ENCODE results near the gene LYPD8. TPM values are rescaled to one million over a fixed set of nuclear protein-coding genes. Genes with fewer than 3 reads are reported as not detected.
"Not testable (repeated sequence)": the region's sequence is repeated elsewhere in the genome, so short reads cannot be mapped to it uniquely, and the experiment has no call there.

The LYPD8 gene
- total and polyA plus RNA-seq, 12 donors, result not detected

DNA sequence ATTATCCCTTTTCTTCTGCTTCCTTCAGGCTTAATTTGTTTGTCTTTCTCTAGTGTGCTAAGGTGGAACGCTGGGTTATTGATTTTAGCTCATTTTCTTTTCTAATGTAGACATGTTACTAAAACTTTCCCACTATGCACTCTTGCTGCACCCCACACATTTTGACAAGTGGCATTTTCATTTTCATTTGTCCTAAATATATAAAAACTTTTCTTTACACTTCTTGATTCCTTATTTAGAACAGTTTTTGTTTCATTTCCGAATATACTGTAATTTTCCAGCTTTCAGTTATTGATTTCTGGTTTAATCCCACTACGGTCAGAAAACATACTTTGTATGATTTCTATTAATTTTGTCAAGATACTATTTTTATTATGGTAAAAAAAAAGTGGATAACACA is 44.9 kb upstream of the LYPD8 start:
- ATAC-seq, result no peak
- 69 to 82% methylated on average over 3 of the region's 3 CpGs for WGBS, 2 donors
- Histone ChIP-seq H3K36me3 (no peaks in the 10 kb centered on the region), H3K27me3 (peaks cover 0 to 23% (median 0%) of the 10 kb centered on the region in 7 donors), H3K9me3 (peaks cover 0 to 8% (median 3%) of the 10 kb centered on the region in 11 donors), H3K27ac (no peak overlapping the region), H3K4me1 (peaks cover 0 to 18% (median 3%) of the 10 kb centered on the region in 9 donors), H3K4me3 (no peak overlapping the region)
- intact Hi-C loops (cut with DNase I), result no loop called here
- no peak for DNase-seq
- TF ChIP-seq CTCF (IDR thresholded peaks at IDR 0.05), result no peak

GRCh38 chr1:248798791-248799190 is 43.2 kb upstream of the LYPD8 start:
- Histone ChIP-seq H3K4me1 (peaks cover 0 to under 1% (median 0%) of the 10 kb centered on the region in 9 donors), H3K27me3 (peaks cover 0 to 23% (median 0%) of the 10 kb centered on the region in 7 donors), H3K4me3 (no peak overlapping the region), H3K27ac (no peak overlapping the region), H3K36me3 (no peaks in the 10 kb centered on the region), H3K9me3 (peaks cover 0 to 23% (median 6%) of the 10 kb centered on the region in 11 donors)
- intact Hi-C loops (cut with DNase I), result no loop called here
- no peak for ATAC-seq
- no peak for TF ChIP-seq CTCF (IDR thresholded peaks at IDR 0.05)
- WGBS, 2 donors, result 66 to 86% methylated on average over 3 of the region's 3 CpGs
- no peak for DNase-seq

- 75 to 79% methylated on average over 5 of the region's 5 CpGs for WGBS, 2 donors
- H3K9me3 ChIP-seq, result peaks cover 0 to 27% (median 6%) of the 10 kb centered on the region in 11 donors
- H3K27ac ChIP-seq; H3K4me1 ChIP-seq; H3K4me3 ChIP-seq; ATAC-seq; DNase-seq; H3K36me3 ChIP-seq; intact Hi-C loops (cut with DNase I); H3K27me3 ChIP-seq: not testable (repeated sequence)
Observed at GRCh38 chr1:248794663-248795062, 39.1 kb upstream of the LYPD8 start.

GRCh38 chr1:248793592-248793991 is 38.0 kb upstream of the LYPD8 start:
- Histone ChIP-seq H3K36me3 (no peaks in the 10 kb centered on the region), H3K9me3 (peaks cover 0 to 27% (median 6%) of the 10 kb centered on the region in 11 donors), H3K4me1 (peaks cover 0 to 6% (median 0%) of the 10 kb centered on the region in 9 donors), H3K27me3 (peaks cover 0 to 7% (median 0%) of the 10 kb centered on the region in 7 donors), H3K4me3 (no peak overlapping the region), H3K27ac (no peak overlapping the region)
- ATAC-seq (no peak), DNase-seq (no peak)
- no peak for TF ChIP-seq CTCF (IDR thresholded peaks at IDR 0.05)
- intact Hi-C loops (cut with DNase I), result no loop called here

- H3K36me3 ChIP-seq, result no peaks in the 10 kb centered on the region
- DNase-seq (no peak), ATAC-seq (no peak)
- peaks cover 0 to 27% (median 6%) of the 10 kb centered on the region in 11 donors for H3K9me3 ChIP-seq
- no peak overlapping the region for H3K27ac ChIP-seq
- H3K27me3 ChIP-seq, result peaks cover 0 to 7% (median 0%) of the 10 kb centered on the region in 7 donors
- no peak overlapping the region for H3K4me3 ChIP-seq
- 63 to 67% methylated on average over 5 of the region's 5 CpGs for WGBS, 2 donors
- peaks cover 0 to 6% (median 0%) of the 10 kb centered on the region in 9 donors for H3K4me1 ChIP-seq
- no peak for TF ChIP-seq CTCF (IDR thresholded peaks at IDR 0.05)
- intact Hi-C loops (cut with DNase I), result no loop called here
Observed at GRCh38 chr1:248792342-248792741, 36.8 kb upstream of the LYPD8 start.
